ENCODE results near the gene METTL17.
"Not testable (repeated sequence)": the region's sequence is repeated elsewhere in the genome, so short reads cannot be mapped to it uniquely, and the experiment has no call there.

The METTL17 gene

DNA sequence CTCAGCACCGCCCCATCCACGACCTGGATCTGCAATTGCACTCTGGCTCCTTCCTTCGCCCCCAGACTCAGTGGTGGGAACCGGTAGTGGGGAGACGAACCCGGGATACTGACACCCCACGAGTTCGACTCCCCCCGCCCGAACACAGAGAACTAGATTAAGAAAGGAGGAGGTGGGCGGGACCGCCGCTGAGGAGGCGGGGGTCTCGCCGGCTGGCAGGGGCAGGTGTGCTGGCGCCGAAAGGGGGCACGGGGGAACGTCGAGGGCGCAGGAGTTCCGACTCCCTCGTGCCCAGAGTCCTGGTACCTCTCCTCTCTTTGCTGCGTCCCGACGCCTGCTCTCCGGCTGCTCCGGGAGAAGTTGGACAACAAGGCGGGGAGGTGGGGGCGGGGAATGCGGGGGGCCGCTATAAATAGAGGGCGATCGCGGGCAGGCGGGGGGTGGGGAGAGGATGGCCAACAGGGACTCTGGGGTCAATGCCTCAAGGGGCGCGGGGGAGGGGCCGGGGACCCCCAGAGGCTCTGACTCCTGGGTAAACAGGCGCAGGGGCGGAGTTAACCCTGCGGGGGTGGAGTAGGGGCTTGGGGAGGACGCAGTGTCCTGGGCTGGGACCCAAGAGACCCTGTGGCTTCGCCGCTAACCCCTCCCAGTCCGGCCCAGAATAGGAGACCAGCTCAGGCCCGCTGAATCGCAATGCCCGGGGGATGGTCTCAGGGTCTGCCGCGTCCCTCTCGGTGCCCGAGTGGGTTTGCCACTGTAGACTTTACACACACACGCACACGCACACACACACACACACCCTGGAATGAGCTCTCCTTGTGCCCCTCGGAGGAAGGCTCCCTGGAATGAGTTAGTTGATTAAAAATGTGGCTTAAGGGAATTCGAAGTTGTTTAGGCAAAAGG is 35.8 kb downstream of the METTL17 start:
- no peak for DNase-seq

DNA sequence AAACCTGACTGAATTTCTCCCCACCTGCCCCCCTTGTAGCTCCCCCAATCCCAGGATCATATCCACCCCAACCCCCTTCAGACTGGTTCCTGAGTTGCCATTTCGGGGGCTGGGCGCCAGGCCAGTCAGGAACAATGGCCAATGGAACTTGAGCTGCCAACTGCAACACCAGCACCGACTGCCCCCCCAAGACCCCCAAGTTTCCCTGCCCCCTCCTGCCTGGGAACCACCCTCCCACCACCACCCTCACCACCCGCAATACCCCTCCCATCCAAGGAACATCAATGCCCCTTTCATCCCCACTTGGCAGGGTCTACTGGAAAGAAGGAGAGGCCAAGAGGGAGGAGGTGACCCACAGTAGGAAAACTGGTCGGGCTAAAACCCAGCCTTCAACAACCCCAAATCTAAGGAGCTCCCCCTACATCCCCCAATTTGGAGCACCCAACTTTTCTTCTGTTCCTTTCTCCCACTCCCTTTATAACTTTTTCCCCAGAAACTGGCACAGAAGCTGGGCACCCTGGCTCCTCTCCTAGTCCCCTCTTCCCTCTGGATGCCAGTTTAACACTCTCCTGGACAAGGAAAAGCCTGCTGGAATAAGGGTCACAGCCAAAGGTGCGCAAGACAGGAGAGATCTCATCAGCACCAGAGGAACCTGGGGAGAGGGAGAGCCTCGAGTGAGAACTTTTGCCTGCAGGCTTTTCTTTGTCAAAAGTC is 36.7 kb downstream of the METTL17 start:
- DNase-seq: no peak

DNA sequence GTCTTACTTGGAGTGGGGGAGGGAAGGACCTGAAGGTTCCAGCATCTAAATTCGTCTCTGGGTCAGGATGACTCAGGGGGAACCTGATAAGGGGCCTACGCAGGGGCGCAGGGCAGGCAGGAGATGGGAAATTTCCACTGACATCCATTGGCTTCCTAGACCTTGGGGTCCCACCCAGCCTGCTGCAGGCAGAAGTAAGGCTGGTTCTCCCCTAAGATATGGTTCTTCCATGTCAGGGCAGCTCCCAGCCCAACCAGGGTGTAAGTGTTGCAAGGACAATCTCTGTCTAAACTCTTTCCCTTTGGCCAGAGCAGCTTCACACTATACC is 37.2 kb downstream of the METTL17 start:
- DNase-seq: no peak

DNA sequence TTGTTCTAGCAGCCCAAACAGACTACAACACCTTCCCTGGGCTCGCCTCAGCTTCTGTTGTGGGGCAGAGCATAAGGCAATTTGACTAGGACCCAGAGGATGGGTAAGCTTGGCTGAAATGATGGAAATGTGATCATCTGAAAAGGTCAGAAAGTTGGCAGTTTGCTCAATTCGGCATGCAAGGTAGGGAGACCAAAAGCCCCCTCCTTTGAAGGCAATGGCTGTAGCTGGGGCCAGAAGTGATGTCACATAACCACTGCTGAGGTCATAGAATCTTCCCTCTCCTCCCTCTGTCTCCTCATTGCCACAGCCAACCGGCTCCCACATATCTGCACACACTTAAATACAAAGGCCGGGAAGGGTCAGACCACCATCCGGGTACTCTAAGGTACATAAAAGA is 40.1 kb downstream of the METTL17 start, which contains the start of gene TPPP2:
Gene TPPP2 (plus strand): TSS at position 301 of the 400 bp plus-strand sequence. CDS start 365 bp downstream, outside the sequence.
- no peak for DNase-seq

DNA sequence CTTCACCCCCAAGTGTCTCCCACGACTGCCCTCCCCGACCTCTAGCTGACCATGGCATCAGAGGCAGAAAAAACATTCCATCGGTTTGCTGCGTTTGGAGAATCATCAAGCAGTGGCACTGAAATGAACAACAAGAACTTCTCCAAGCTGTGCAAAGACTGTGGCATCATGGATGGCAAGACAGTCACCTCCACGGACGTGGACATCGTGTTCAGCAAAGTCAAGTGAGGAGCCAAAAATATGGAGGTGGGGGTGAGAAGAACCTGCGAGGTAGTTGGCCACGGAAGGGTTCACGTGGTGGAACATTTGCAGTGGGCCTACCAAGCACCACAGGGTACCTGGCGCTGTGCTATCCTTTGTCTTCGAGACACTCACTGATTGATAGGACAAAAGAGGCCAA is 40.8 kb downstream of the METTL17 start:
- DNase-seq: no peak

DNA sequence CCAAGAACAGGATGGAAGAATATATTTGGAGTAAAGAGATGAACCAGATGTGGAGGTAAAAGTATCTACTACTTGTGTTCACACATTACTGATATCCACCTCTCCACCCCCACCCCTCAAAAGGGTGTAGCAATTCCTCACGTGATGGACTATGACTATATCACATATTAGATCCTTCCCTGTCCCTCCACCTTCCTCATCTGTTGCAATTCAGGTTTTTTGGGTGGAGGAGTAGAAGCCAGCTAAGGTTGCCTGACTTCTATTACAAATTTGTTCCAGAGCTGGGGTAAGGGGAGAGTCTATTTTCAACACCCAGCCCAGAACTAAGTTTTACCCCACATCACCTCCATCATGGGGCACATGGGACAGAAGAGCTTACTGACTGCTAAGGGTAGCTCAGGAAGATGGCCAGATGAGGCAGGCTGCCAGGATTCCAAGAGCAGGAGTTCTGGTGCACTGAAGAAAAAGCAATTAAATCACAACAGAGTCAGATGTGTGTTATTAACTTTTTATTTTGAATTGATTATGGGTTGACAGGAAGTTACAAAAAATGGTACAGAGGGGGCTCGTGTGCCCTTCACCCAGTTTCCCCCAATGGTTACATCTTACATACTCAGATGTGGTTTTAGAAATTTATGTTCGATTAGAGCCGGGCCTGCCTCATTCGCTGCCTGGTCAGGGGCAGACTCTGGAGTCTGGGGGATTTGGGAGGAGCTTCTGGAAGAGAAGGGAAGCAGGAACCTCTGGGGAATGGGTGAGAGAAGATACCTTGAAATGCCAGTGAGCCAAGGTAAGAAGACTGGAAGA is 42.7 kb downstream of the METTL17 start:
- no peak for DNase-seq

DNA sequence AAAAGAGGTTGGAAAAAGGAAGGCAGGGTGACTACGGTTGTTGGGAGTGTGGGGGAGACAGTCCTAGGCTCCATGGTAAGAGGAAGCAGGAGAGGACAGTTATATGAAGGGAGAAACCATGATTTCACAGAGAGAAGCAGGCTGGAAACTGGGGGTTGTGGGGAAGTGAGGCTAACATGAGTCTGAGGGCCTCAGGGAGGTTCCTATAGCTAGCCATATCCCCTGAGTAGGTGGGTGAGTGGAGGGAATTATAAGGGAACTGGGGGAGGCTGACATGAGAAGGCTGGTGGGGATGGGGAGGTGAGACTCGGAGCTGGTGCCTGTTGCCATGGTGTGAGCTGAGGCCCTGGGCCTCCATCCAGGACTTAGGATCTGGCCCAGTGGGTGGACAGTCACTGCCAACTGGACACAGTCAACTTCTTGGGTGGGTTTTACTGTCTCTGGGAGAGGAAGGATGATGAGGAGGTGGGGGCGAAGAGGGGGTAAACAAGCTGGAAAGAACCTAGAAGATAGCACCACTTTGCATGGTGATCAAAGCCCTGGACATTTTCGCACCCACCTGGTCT is 43.4 kb downstream of the METTL17 start:
- DNase-seq: no peak

DNA sequence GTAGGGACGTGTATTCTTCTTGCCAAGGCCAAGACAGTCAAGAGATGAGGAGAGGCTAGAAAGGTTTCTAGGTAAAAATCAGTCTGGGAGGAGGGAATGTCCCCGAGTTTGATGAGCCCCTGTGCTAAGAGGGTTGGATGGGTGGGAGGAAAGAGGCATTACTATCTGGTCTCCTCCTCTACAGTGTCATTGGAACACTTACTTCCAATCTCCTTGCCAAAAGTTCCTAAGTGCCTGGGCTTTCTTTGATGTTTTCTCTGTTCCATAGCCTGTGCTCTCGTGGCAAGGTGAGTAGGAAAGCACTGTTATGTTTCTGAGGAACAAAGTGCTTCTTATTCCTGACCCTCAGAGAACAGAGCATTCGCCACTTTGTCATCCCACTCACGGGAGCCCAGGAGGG is 44.9 kb downstream of the METTL17 start, which contains the start of gene RNASE13:
Gene RNASE13 (minus strand): TSS at position 101 of the 400 bp plus-strand sequence. CDS start 519 bp downstream, outside the sequence.
- DNase-seq: no peak

DNA sequence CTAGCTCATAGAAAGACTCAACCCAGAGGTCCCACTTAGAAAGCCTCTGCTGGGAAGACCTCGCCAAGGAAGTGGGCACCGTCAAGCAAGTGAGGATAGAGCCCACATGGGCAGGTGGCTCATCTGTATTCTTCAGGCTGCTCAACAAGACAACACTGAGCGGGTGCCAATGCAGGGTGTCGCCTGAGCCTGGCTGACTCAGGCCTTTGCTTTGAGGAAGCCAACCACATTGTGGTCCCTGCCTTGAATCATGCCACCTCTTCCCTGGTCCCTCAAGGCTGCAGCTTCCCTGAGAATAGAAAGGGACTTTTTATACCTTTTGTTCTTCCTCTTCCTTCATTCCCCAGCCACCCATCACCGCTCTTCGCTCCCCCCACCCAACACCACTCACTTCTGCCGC is 47.0 kb downstream of the METTL17 start:
- DNase-seq: no peak

DNA sequence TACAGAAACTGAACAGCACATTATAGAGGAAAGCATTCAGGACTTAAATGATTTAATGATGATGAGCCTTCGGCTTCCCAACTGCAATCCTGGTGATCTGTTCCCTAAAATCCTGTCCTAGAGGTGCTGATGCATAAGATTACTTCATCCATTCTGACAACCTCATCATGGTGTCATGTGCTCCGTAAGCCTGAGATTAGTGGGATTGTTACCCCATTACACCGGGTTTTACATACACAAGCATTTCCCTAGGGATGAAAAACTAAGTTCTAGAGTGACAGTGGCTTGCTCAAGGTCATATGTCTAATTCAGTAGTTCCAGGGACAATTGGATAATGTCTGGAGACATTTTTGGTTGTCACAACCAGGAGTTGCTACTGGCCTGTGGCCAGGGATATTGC is 47.4 kb downstream of the METTL17 start:
- no peak for DNase-seq

DNA sequence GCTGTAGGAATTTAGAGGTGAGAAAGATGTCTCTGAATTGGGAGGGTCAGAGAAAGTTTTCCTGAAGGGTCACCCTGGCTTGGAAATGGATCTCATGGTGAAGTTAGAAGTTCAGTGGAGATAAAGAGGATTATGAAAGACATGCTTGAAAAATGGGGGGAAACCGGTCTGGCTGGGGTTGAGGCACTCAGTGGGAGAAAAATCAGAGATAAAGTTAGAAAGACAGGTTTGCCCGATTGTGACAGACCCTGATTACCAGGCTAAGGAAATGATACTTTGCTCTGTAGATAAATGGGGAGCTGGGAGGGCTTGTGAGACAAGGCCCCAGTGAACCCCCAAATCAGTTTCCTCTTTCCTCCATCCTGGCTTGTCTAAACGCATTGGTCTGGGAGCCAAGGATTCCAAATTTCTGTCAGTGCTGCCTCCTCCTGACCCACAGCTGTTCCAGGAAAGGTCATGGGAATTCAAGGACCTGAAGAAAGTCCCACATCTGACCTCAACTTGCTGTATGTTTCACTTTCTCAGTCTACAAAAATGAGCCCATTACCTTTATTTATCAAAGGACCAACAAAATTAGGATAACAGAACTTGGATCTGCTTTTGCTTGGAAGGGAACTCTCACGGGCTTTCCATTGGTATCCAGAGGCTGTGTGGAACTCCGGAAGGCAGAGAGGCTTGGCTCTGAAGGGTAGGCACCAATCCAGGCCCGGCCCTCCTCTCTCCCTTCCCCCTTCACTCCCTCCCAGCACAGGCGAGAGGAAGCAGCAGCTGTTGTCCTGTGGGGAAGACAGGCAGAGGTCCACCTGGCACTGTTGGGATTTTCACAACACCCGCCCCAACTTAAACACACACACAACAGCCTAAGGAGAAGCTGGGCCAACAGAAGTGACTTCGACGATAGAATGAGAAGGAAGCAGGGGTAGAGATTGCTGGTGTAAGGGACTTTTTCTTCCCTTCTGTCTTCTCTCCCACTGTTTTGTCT is 49.0 kb downstream of the METTL17 start:
- no peak for DNase-seq

DNA sequence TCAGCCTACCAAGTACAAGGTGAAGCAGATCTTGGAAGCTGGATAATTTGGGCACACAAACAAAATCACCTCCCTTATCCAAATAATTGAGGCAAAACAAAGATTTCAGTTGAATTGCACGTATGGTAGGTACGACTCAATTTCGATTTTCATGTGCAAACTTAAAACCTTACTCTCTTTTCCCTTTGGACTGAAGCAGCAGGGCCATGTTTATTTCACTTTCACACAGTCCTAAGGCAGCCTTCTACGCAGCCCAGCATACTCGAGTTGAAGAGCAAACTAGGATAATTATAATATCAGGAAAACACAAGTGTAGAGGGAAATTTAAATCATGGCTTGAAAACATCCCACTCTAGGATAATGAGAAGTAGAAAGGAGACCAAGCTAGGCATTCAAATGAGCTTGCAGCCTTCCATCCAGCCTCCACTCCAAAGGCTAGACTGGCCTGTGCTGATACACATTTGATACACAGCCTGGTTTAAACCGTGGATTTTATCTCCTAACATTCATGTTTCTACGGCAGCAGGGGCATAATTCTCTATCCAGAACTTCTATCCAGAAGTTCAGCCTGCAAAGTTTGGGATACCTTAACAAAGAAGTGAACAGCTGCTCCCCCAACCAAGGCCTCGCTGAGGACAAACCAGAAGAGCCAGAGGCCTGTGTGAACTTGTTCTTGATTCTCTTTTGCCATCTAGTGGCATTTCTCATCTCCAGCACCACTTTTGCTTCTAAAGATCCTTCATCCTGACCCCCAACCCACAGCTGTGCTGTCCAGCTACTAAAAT is 50.0 kb downstream of the METTL17 start:
- no peak for DNase-seq

DNA sequence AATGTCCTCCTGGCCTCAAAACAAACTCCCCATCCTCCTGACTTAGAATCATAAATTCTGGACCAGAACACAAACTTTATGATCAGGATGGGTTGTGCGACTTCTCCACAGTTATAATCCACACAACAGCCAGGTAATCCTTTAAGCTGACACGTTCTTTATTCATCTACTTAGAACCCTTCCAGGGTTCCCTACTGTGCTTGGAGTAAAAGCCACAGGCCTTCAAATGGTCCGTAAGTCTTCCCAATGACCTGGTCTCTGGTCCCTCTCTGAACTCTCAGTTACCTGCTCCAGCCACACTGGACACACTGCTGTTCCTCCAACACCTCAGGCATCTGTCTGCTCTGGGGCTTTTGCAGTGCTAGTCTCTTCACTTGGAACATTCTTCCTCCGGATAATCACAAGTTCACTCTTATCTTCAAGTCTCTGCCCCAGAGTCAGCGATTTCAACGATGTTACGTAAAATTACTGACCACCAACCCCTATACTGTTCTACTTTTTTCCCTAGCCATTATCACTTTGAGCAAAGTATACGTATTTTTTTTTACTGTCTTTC is 50.7 kb downstream of the METTL17 start:
- DNase-seq: no peak

DNA sequence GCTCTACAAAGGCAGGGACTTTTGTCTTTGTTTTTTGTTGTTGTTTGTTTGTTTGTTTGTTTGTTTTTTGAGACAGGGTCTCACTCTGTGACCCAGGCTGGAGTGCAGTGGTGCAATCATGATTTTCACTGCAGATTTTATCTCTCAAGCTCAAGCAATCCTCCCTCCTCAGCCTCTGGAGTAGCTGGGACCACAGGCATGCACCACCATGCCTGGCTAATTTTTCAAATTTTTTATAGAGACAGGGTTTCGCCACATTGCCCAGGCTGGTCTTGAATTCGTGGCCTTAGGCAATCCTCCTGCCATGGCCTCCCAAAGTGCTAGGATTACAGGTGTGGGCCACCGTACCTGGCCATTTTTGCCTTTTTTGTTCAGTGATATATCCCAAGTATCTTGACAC is 51.2 kb downstream of the METTL17 start:
- DNase-seq: not testable (repeated sequence)

DNA sequence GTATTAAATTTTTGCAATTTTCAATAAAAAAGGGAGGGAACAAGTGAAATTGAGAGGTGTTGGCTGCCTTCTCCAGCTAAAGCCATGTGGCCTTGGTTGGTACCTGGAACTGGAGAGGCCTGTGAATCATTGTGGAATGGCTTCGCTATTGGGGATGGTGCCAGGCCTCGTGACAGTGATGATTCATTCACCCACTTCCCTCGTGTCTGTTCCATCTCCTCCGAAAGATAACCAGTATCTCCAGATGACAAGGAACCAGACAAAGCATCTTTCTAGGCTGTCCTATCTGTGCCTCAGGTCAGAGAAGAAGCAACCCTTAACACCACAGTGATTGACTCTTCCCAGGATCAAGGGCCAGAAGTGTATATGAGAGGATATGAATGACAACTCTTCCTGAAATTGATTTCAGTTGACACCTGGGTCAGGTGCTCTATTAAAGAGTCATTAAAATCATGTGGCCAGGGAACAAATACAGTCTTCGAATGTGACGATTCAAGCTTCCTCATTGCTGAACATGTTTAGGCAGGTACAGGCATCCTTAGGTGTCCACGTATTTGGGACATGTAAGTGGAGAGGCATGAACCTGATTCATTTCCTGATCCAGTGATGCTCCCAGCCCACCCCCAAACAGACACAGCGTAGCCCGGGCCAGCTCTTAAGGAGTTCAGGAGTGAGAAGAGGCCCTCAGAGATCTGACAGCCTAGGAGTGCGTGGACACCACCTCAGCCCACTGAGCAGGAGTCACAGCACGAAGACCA is 52.1 kb downstream of the METTL17 start, which contains the start of gene RNASE7:
Gene RNASE7 (plus strand): TSS at position 687 of the 758 bp plus-strand sequence. CDS start 631 bp downstream, outside the sequence.
- DNase-seq: no peak

DNA sequence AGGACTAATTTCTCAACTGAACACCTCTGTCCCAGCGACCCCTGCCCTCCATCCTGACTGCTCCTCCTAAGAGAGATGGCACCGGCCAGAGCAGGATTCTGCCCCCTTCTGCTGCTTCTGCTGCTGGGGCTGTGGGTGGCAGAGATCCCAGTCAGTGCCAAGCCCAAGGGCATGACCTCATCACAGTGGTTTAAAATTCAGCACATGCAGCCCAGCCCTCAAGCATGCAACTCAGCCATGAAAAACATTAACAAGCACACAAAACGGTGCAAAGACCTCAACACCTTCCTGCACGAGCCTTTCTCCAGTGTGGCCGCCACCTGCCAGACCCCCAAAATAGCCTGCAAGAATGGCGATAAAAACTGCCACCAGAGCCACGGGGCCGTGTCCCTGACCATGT is 53.1 kb downstream of the METTL17 start:
- no peak for DNase-seq

DNA sequence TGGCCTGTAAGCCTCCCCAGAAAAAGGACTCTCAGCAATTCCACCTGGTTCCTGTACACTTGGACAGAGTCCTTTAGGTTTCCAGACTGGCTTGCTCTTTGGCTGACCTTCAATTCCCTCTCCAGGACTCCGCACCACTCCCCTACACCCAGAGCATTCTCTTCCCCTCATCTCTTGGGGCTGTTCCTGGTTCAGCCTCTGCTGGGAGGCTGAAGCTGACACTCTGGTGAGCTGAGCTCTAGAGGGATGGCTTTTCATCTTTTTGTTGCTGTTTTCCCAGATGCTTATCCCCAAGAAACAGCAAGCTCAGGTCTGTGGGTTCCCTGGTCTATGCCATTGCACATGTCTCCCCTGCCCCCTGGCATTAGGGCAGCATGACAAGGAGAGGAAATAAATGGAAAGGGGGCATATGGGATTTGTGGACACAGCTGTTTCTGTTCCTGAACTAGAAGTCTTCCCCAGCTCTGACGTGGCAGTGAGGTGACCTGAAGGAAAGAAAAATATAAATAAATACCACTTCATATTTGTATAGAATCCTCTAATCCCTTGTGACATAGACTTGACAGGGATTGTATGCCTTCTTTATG is 53.7 kb downstream of the METTL17 start:
- no peak for DNase-seq

DNA sequence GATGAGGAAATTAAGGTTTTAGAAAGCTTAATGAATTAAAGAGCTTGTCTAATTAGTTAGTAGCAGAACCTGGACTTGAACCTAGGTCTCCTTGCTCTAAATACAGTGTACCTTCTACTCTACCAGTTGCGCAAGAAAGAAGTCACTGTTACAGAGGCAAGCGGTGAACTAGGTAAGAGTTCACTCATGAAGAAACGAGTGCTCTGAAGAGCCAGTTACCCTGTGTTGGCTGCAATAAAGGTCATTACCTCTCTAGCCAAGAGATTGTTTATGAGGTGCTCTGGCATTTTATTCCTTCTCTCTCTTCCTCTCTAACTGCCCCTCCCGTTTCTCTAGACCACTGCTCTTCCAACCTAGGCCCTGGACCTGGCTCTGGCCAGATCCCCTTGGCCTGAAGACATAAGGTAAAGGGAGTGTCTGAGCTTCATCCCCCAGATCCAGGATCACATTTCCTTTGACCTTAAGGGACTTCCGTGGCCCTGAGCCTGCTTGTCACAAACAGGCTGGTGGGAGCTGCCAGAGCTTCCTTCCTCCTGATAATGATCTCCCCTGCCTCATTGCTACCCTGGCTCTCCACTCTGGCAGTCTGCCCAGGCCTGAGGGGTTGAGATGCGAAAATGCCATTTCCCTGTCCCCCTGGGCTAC is 54.3 kb downstream of the METTL17 start:
- DNase-seq: no peak
